DOHH2 (cell line): Measurements from ENCODE around the gene SESTD1.

Experiments used
- CTCF ChIP-seq: fragments of 200-600 bp; sonication (generic); IDR thresholded peaks from one replicate; pipeline ENCODE4 v1.5.1; 2014; ENCODE audit warnings: antibody characterized with exemption, mild to moderate bottlenecking, low read depth, low read length; ENCODE audit not compliant: poor library complexity, severe bottlenecking
- EZH2phosphoT487 ChIP-seq: fragments of 200-600 bp; sonication (generic); IDR thresholded peaks from 2 replicates; pipeline ENCODE4 v1.6.1; 2017; ENCODE audit warnings: borderline replicate concordance, mild to moderate bottlenecking, antibody characterized with exemption, low read length, moderate library complexity, mixed read lengths

DNA sequence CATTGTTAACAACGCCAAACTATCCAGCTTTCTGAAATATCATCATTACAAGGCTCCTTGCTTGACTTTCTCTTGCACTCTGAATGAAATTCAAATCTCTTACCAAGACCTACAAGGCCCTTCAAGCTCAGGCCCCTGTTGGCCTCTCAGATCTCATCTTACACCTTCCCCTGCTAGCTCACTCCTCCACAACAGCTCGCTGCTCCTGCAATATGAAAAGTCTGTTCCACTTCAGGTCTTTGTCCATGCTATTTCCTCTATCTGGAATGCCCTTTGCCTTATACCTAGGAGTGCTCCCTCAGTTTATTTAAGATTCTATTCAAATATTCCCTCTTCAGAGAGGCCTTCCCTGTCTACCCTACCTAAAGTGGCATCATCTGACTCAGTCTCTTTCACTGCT is 91.7 kb downstream of the SESTD1 start:
- TF ChIP-seq CTCF (no peak), EZH2phosphoT487 (no peak)
